HG03064 (cell line): Measurements from ENCODE around the gene SEMA3E.
A peak's percentile ranks its signal among the peaks of the same experiment; 100 is the strongest.
"Not testable (repeated sequence)": the region's sequence is repeated elsewhere in the genome, so short reads cannot be mapped to it uniquely, and the experiment has no call there.

ENCODE experiments used
- ATAC-seq: cut with Tn5 transposase; IDR thresholded peaks from one replicate; pipeline ENCODE4 v1.9.1; 2021; ENCODE audit warnings: low read depth; ENCODE audit not compliant: unreplicated experiment

SEMA3E gene

GRCh38 chr7:83562960-83563359 is 86.0 kb downstream of the SEMA3E start:
- no peak for ATAC-seq

- no peak for ATAC-seq
Measured at GRCh38 chr7:83562289-83562688, 86.7 kb downstream of the SEMA3E start.

GRCh38 chr7:83559887-83560286 is 89.1 kb downstream of the SEMA3E start:
- no peak for ATAC-seq

GRCh38 chr7:83552556-83552955 is 96.4 kb downstream of the SEMA3E start:
- ATAC-seq, result not testable (repeated sequence)

GRCh38 chr7:83550100-83550499 is 98.8 kb downstream of the SEMA3E start:
- ATAC-seq, result no peak

GRCh38 chr7:83548250-83548649 is 100.7 kb downstream of the SEMA3E start:
- no peak for ATAC-seq

- peak; percentile 97 for ATAC-seq
Measured at GRCh38 chr7:83547526-83547925, 101.4 kb downstream of the SEMA3E start.

GRCh38 chr7:83546586-83546985 is 102.4 kb downstream of the SEMA3E start:
- no peak for ATAC-seq

- no peak for ATAC-seq
Measured at GRCh38 chr7:83541187-83541960, 107.6 kb downstream of the SEMA3E start.

GRCh38 chr7:83534488-83534887 is 114.5 kb downstream of the SEMA3E start:
- ATAC-seq, result no peak

- no peak for ATAC-seq
Measured at GRCh38 chr7:83532219-83532618, 116.7 kb downstream of the SEMA3E start.

- no peak for ATAC-seq
Measured at GRCh38 chr7:83531766-83532165, 117.2 kb downstream of the SEMA3E start.

- ATAC-seq, result no peak
Measured at GRCh38 chr7:83528925-83529423, 120.0 kb downstream of the SEMA3E start.

- ATAC-seq, result no peak
Measured at GRCh38 chr7:83524277-83525075, 124.5 kb downstream of the SEMA3E start.

GRCh38 chr7:83520726-83521125 is 128.2 kb downstream of the SEMA3E start:
- no peak for ATAC-seq

GRCh38 chr7:83519240-83519639 is 129.7 kb downstream of the SEMA3E start:
- no peak for ATAC-seq

GRCh38 chr7:83517035-83517700 is 131.8 kb downstream of the SEMA3E start:
- no peak for ATAC-seq

- no peak for ATAC-seq
Measured at GRCh38 chr7:83514977-83515376, 134.0 kb downstream of the SEMA3E start.

GRCh38 chr7:83509255-83510021 is 139.5 kb downstream of the SEMA3E start:
- no peak for ATAC-seq

- no peak for ATAC-seq
Measured at GRCh38 chr7:83504330-83504729, 144.6 kb downstream of the SEMA3E start.
